IPS DF 4.7 (cell line): ENCODE measurements around the gene GPC3.
"Not testable (repeated sequence)": the region's sequence is repeated elsewhere in the genome, so short reads cannot be mapped to it uniquely, and the experiment has no call there.

Experiments
- DNase-seq: peaks from one replicate; pipeline ENCODE4 v3.0.0-alpha.2; 2013; ENCODE audit warnings: low spot score; ENCODE audit errors: extremely low read depth

Gene GPC3

GRCh38 chrX:133999031-133999705 is 13.8 kb upstream of the GPC3 start:
- DNase-seq: no peak

- DNase-seq: no peak
Measured at GRCh38 chrX:133995759-133996158, 10.4 kb upstream of the GPC3 start.

GRCh38 chrX:133994576-133994975 is 9.2 kb upstream of the GPC3 start:
- no peak for DNase-seq

GRCh38 chrX:133992882-133993281 is 7.5 kb upstream of the GPC3 start:
- DNase-seq: no peak

GRCh38 chrX:133991814-133992213 is 6.4 kb upstream of the GPC3 start:
- DNase-seq: no peak

- not testable (repeated sequence) for DNase-seq
Measured at GRCh38 chrX:133991057-133991456, 5.7 kb upstream of the GPC3 start.

- no peak for DNase-seq
Measured at GRCh38 chrX:133989993-133990392, 4.6 kb upstream of the GPC3 start.

- no peak for DNase-seq
Measured at GRCh38 chrX:133989490-133989889, 4.1 kb upstream of the GPC3 start.

GRCh38 chrX:133988010-133988409 is 2.6 kb upstream of the GPC3 start:
- no peak for DNase-seq

- DNase-seq: no peak
Measured at GRCh38 chrX:133987188-133987587, 1.8 kb upstream of the GPC3 start.

- DNase-seq: no peak
Measured at GRCh38 chrX:133985967-133986683, 731 bp upstream of the GPC3 start.

- no peak for DNase-seq
Measured at GRCh38 chrX:133984857-133985163, 584 bp downstream of the GPC3 start.

- DNase-seq: no peak
Measured at GRCh38 chrX:133983974-133984845, 1.2 kb downstream of the GPC3 start.

- no peak for DNase-seq
Measured at GRCh38 chrX:133983256-133983973, 2.0 kb downstream of the GPC3 start.

GRCh38 chrX:133981924-133982323 is 3.5 kb downstream of the GPC3 start:
- no peak for DNase-seq

- no peak for DNase-seq
Measured at GRCh38 chrX:133980832-133981588, 4.4 kb downstream of the GPC3 start.

- no peak for DNase-seq
Measured at GRCh38 chrX:133980406-133980805, 5.0 kb downstream of the GPC3 start.

GRCh38 chrX:133979641-133980230 is 5.7 kb downstream of the GPC3 start:
- no peak for DNase-seq

GRCh38 chrX:133973704-133974103 is 11.7 kb downstream of the GPC3 start:
- no peak for DNase-seq

GRCh38 chrX:133972916-133973315 is 12.5 kb downstream of the GPC3 start:
- no peak for DNase-seq

- DNase-seq: no peak
Measured at GRCh38 chrX:133971586-133971985, 13.8 kb downstream of the GPC3 start.
